Hypothalamus (tissue), 51 donors: Measurements from ENCODE around the gene SS18L1.

Experiments used
- DNase-seq, 51 donors: peaks; one replicate each; lab custom pipeline; 2025; lab: John Stamatoyannopoulos, UW

SS18L1 gene

GRCh38 chr20:62190639-62191411 lies 47.3 kb downstream of the SS18L1 start:
- DNase-seq = no peak

GRCh38 chr20:62191781-62192559 lies 48.4 kb downstream of the SS18L1 start:
- DNase-seq = no peak

GRCh38 chr20:62192635-62193034 lies 49.1 kb downstream of the SS18L1 start:
- DNase-seq = no peak

- DNase-seq = no peak
Measured at GRCh38 chr20:62193079-62194025, 49.8 kb downstream of the SS18L1 start.

GRCh38 chr20:62195075-62195405 lies 51.5 kb downstream of the SS18L1 start:
- no peak for DNase-seq

GRCh38 chr20:62195736-62196135 lies 52.2 kb downstream of the SS18L1 start:
- no peak for DNase-seq

- DNase-seq = no peak
Measured at GRCh38 chr20:62196286-62196685, 52.7 kb downstream of the SS18L1 start.

- no peak for DNase-seq
Measured at GRCh38 chr20:62197311-62197710, 53.7 kb downstream of the SS18L1 start.

- no peak for DNase-seq
Measured at GRCh38 chr20:62197801-62198200, 54.2 kb downstream of the SS18L1 start.

GRCh38 chr20:62198496-62198895 lies 54.9 kb downstream of the SS18L1 start:
- DNase-seq = no peak

GRCh38 chr20:62198931-62199330 lies 55.4 kb downstream of the SS18L1 start:
- DNase-seq = no peak

- no peak for DNase-seq
Measured at GRCh38 chr20:62200491-62201172, 57.1 kb downstream of the SS18L1 start.

- DNase-seq = no peak
Measured at GRCh38 chr20:62201173-62202082, 57.9 kb downstream of the SS18L1 start.

GRCh38 chr20:62202083-62202395 lies 58.5 kb downstream of the SS18L1 start:
- no peak for DNase-seq

GRCh38 chr20:62202676-62203377 lies 59.3 kb downstream of the SS18L1 start:
- no peak for DNase-seq

GRCh38 chr20:62203378-62204030 lies 59.9 kb downstream of the SS18L1 start:
- no peak for DNase-seq

GRCh38 chr20:62205618-62206387 lies 62.2 kb downstream of the SS18L1 start:
- DNase-seq = no peak

GRCh38 chr20:62206388-62206775 lies 62.8 kb downstream of the SS18L1 start:
- no peak for DNase-seq
